ENCODE results near the gene TUBGCP3. TPM values are rescaled to one million over a fixed set of nuclear protein-coding genes. Genes with fewer than 3 reads are reported as not detected.

The TUBGCP3 gene
- total RNA-seq, 1 donor from 2014 or later, result 22.4 TPM

- Histone ChIP-seq H3K9me3 (no peaks in the 10 kb centered on the region), H3K4me1 (no peaks in the 10 kb centered on the region), H3K36me3 (no peaks in the 10 kb centered on the region), H3K27me3 (no peaks in the 10 kb centered on the region), H3K4me3 (no peak overlapping the region), H3K27ac (no peak overlapping the region)
- no peak for TF ChIP-seq CTCF (IDR thresholded peaks at IDR 0.05)
- no peak for DNase-seq (ENCODE audit: low spot score in 2 of 2)
- intact Hi-C loops (cut with DNase I), result no loop called here
Observed at GRCh38 chr13:112469071-112469745, 118.7 kb downstream of the TUBGCP3 start.

- no peaks in the 10 kb centered on the region for H3K4me1 ChIP-seq
- no peak overlapping the region for H3K27ac ChIP-seq
- intact Hi-C loops (cut with DNase I), result no loop called here
- DNase-seq (ENCODE audit: low spot score in 2 of 2), result no peak
- no peaks in the 10 kb centered on the region for H3K36me3 ChIP-seq
- no peaks in the 10 kb centered on the region for H3K9me3 ChIP-seq
- H3K4me3 ChIP-seq, result no peak overlapping the region
- TF ChIP-seq CTCF (IDR thresholded peaks at IDR 0.05), result no peak
- H3K27me3 ChIP-seq, result no peaks in the 10 kb centered on the region
Observed at GRCh38 chr13:112468069-112468468, 119.9 kb downstream of the TUBGCP3 start.

GRCh38 chr13:112467236-112467635, 120.7 kb downstream of the TUBGCP3 start:
- no peak for DNase-seq (ENCODE audit: low spot score in 2 of 2)
- Histone ChIP-seq H3K4me1 (no peaks in the 10 kb centered on the region), H3K9me3 (no peaks in the 10 kb centered on the region), H3K27me3 (no peaks in the 10 kb centered on the region), H3K36me3 (no peaks in the 10 kb centered on the region), H3K27ac (no peak overlapping the region), H3K4me3 (no peak overlapping the region)
- intact Hi-C loops (cut with DNase I), result no loop called here
- TF ChIP-seq CTCF (IDR thresholded peaks at IDR 0.05), result no peak

- Histone ChIP-seq H3K36me3 (no peaks in the 10 kb centered on the region), H3K4me1 (no peaks in the 10 kb centered on the region), H3K9me3 (no peaks in the 10 kb centered on the region), H3K27me3 (no peaks in the 10 kb centered on the region), H3K27ac (no peak overlapping the region), H3K4me3 (no peak overlapping the region)
- intact Hi-C loops (cut with DNase I), result loop anchor here (1.0 kb wide), 1 partner anchor 10 kb away; no protein-coding TSS in a partner anchor
- no peak for DNase-seq (ENCODE audit: low spot score in 2 of 2)
- TF ChIP-seq CTCF (IDR thresholded peaks at IDR 0.05), result no peak
Observed at GRCh38 chr13:112466132-112467058, 121.6 kb downstream of the TUBGCP3 start.

- no peaks in the 10 kb centered on the region for H3K9me3 ChIP-seq
- intact Hi-C loops (cut with DNase I), result loop anchor here (1.0 kb wide), 1 partner anchor 9 kb away; no protein-coding TSS in a partner anchor
- H3K4me3 ChIP-seq, result no peak overlapping the region
- no peaks in the 10 kb centered on the region for H3K36me3 ChIP-seq
- no peak for TF ChIP-seq CTCF (IDR thresholded peaks at IDR 0.05)
- H3K27me3 ChIP-seq, result no peaks in the 10 kb centered on the region
- no peaks in the 10 kb centered on the region for H3K4me1 ChIP-seq
- no peak for DNase-seq (ENCODE audit: low spot score in 2 of 2)
- H3K27ac ChIP-seq, result no peak overlapping the region
Observed at GRCh38 chr13:112465251-112466131, 122.5 kb downstream of the TUBGCP3 start.

All from ascending aorta (tissue), 2 donors.